IPS-15b (cell line): ENCODE measurements around the gene CCNY.

Experiments used
- H3K27me3 ChIP-seq: one replicate; pipeline ENCODE4 v1.6.1; 2013; ENCODE audit warnings: low read length; ENCODE audit not compliant: control insufficient read depth, insufficient read depth
- H3K36me3 ChIP-seq: one replicate; pipeline ENCODE4 v1.6.1; 2013; ENCODE audit warnings: low read length; ENCODE audit not compliant: control insufficient read depth, insufficient read depth
- H3K4me1 ChIP-seq: one replicate; pipeline ENCODE4 v1.6.1; 2013; ENCODE audit warnings: mild to moderate bottlenecking, low read length; ENCODE audit not compliant: control insufficient read depth, insufficient read depth
- H3K4me3 ChIP-seq: one replicate; pipeline ENCODE4 v1.5.1; 2013; ENCODE audit warnings: low read depth, low read length
- H3K9ac ChIP-seq: one replicate; pipeline ENCODE4 v1.6.1; 2013; ENCODE audit warnings: low read depth, mild to moderate bottlenecking, low read length
- H3K9me3 ChIP-seq: one replicate; pipeline ENCODE4 v1.6.1; 2013; ENCODE audit warnings: mild to moderate bottlenecking, low read length; ENCODE audit not compliant: control insufficient read depth, insufficient read depth

CCNY gene

GRCh38 chr10:35608328-35608672, 272.0 kb downstream of the CCNY start:
- Histone ChIP-seq H3K9me3 (no peaks in the 10 kb centered on the region), H3K27me3 (no peaks in the 10 kb centered on the region), H3K36me3 (no peaks in the 10 kb centered on the region), H3K9ac (no peak overlapping the region), H3K4me3 (no peak overlapping the region), H3K4me1 (no peaks in the 10 kb centered on the region)

GRCh38 chr10:35611750-35612149, 275.4 kb downstream of the CCNY start:
- no peaks in the 10 kb centered on the region for H3K4me1 ChIP-seq
- H3K27me3 ChIP-seq, result no peaks in the 10 kb centered on the region
- H3K4me3 ChIP-seq, result no peak overlapping the region
- no peaks in the 10 kb centered on the region for H3K36me3 ChIP-seq
- no peak overlapping the region for H3K9ac ChIP-seq
- no peaks in the 10 kb centered on the region for H3K9me3 ChIP-seq

GRCh38 chr10:35612385-35613106, 276.2 kb downstream of the CCNY start:
- Histone ChIP-seq H3K4me1 (no peaks in the 10 kb centered on the region), H3K9ac (no peak overlapping the region), H3K4me3 (no peak overlapping the region), H3K9me3 (no peaks in the 10 kb centered on the region), H3K27me3 (no peaks in the 10 kb centered on the region), H3K36me3 (no peaks in the 10 kb centered on the region)

GRCh38 chr10:35613107-35613440, 276.8 kb downstream of the CCNY start:
- no peaks in the 10 kb centered on the region for H3K36me3 ChIP-seq
- H3K4me3 ChIP-seq, result no peak overlapping the region
- no peaks in the 10 kb centered on the region for H3K27me3 ChIP-seq
- H3K4me1 ChIP-seq, result no peaks in the 10 kb centered on the region
- H3K9me3 ChIP-seq, result no peaks in the 10 kb centered on the region
- H3K9ac ChIP-seq, result no peak overlapping the region

- Histone ChIP-seq H3K27me3 (no peaks in the 10 kb centered on the region), H3K9ac (no peak overlapping the region), H3K36me3 (no peaks in the 10 kb centered on the region), H3K4me1 (no peaks in the 10 kb centered on the region), H3K4me3 (no peak overlapping the region), H3K9me3 (no peaks in the 10 kb centered on the region)
Observed at GRCh38 chr10:35613597-35614226, 277.4 kb downstream of the CCNY start.

- no peaks in the 10 kb centered on the region for H3K9me3 ChIP-seq
- no peaks in the 10 kb centered on the region for H3K4me1 ChIP-seq
- no peak overlapping the region for H3K9ac ChIP-seq
- H3K27me3 ChIP-seq, result no peaks in the 10 kb centered on the region
- no peaks in the 10 kb centered on the region for H3K36me3 ChIP-seq
- no peak overlapping the region for H3K4me3 ChIP-seq
Observed at GRCh38 chr10:35614312-35614711, 278.0 kb downstream of the CCNY start.
